ENCODE data around the gene TPM1. TPM values are rescaled to one million over a fixed set of nuclear protein-coding genes. Genes with fewer than 3 reads are reported as not detected.

TPM1 gene
- total RNA-seq, 1 experiment from 2014 or later: 22.5 TPM

DNA sequence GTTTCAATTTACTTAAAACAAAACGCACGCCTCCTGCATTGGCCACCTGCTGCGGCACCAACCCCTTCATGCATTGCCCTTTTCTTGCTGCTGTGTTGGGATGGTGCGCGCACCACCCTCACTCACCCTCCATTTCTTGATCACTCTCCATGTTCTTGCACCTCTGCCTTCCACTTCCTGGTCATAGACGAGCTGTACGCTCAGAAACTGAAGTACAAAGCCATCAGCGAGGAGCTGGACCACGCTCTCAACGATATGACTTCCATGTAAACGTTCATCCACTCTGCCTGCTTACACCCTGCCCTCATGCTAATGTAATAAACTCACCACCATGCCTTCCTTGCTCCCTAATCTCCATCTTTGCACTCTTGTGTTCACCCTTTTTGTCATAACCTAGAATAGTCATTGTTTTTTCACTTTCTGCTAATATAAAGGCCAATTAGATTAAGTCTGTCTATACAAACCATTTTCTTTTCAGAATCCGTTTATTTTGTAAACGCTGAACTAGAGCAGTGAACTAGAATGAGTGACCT lies 21.4 kb downstream of the TPM1 start:
- Histone ChIP-seq H3K9me3 (ENCODE audit: control insufficient read depth in 1 of 2, insufficient read depth in 1 of 2, low read depth in 1 of 2, low read length in 2 of 2) (no peaks in the 10 kb centered on the region), H3K27ac (ENCODE audit: low read depth, low read length) (no peak overlapping the region), H3K9ac (ENCODE audit: low read length) (no peak overlapping the region), H3K36me3 (ENCODE audit: control insufficient read depth in 1 of 2, insufficient read depth in 2 of 2, low read length in 2 of 2) (peaks cover 0 to 2% of the 10 kb centered on the region in 2 experiments; a peak in 1 of 4 replicates), H4K20me1 (ENCODE audit: insufficient read depth) (no peaks in the 10 kb centered on the region), H3K4me1 (ENCODE audit: control insufficient read depth in 1 of 2, insufficient read depth in 2 of 2, low read length in 2 of 2) (no peaks in the 10 kb centered on the region), H3K4me2 (ENCODE audit: low read length) (no peak overlapping the region), H3K9me2 (ENCODE audit: insufficient read depth) (no peaks in the 10 kb centered on the region), H3K79me2 (ENCODE audit: insufficient read depth, low read length) (no peaks in the 10 kb centered on the region), H3K4me3 (replicated peaks in 1 of 2; ENCODE audit: low read depth in 1 of 2, low read length in 2 of 2) (no peak overlapping the region), H2AFZ (ENCODE audit: low read depth, low read length, poor library complexity, severe bottlenecking) (no peak overlapping the region), H3K27me3 (ENCODE audit: insufficient read depth, low read length) (no peaks in the 10 kb centered on the region)
- TF ChIP-seq RAD21 (IDR thresholded peaks at IDR 0.05; ENCODE audit: low read depth) (no peak), JUND (IDR thresholded peaks at IDR 0.05) (no peak), SP1 (IDR thresholded peaks at IDR 0.05; ENCODE audit: low read depth) (no peak), EZH2phosphoT487 (IDR thresholded peaks at IDR 0.05; ENCODE audit: borderline replicate concordance) (no peak), POLR2A (IDR thresholded peaks at IDR 0.05; ENCODE audit: borderline replicate concordance, extremely low read depth, insufficient read depth, insufficient read length) (no peak), ZFX (IDR thresholded peaks at IDR 0.05) (no peak), ELF1 (IDR thresholded peaks at IDR 0.05; ENCODE audit: borderline replicate concordance, low read depth) (no peak), FOSL1 (IDR thresholded peaks at IDR 0.05; ENCODE audit: low read depth) (no peak), POLR2AphosphoS5 (IDR thresholded peaks at IDR 0.05; ENCODE audit: low read depth, low read length) (no peak), SIN3A (IDR thresholded peaks at IDR 0.05; ENCODE audit: low read depth) (no peak), YY1 (IDR thresholded peaks at IDR 0.05; ENCODE audit: extremely low read depth, insufficient replicate concordance, low read depth, low read length) (no peak), CBX3 (IDR thresholded peaks at IDR 0.05; ENCODE audit: low read depth) (no peak), CTCF (IDR thresholded peaks at IDR 0.05 in 2 of 3, conservative IDR thresholded peaks at IDR 0.05 in 1 of 3; ENCODE audit: borderline replicate concordance in 1 of 3, insufficient read depth in 1 of 3, low read depth in 2 of 3, low read length in 2 of 3) (no peak), ZNF274 (IDR thresholded peaks at IDR 0.05; ENCODE audit: low read depth, low read length) (no peak), SRF (IDR thresholded peaks at IDR 0.05; ENCODE audit: low read depth) (no peak)
- TF ChIP-seq, protein P1, sequence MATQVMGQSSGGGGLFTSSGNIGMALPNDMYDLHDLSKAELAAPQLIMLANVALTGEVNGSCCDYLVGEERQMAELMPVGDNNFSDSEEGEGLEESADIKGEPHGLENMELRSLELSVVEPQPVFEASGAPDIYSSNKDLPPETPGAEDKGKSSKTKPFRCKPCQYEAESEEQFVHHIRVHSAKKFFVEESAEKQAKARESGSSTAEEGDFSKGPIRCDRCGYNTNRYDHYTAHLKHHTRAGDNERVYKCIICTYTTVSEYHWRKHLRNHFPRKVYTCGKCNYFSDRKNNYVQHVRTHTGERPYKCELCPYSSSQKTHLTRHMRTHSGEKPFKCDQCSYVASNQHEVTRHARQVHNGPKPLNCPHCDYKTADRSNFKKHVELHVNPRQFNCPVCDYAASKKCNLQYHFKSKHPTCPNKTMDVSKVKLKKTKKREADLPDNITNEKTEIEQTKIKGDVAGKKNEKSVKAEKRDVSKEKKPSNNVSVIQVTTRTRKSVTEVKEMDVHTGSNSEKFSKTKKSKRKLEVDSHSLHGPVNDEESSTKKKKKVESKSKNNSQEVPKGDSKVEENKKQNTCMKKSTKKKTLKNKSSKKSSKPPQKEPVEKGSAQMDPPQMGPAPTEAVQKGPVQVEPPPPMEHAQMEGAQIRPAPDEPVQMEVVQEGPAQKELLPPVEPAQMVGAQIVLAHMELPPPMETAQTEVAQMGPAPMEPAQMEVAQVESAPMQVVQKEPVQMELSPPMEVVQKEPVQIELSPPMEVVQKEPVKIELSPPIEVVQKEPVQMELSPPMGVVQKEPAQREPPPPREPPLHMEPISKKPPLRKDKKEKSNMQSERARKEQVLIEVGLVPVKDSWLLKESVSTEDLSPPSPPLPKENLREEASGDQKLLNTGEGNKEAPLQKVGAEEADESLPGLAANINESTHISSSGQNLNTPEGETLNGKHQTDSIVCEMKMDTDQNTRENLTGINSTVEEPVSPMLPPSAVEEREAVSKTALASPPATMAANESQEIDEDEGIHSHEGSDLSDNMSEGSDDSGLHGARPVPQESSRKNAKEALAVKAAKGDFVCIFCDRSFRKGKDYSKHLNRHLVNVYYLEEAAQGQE (IDR thresholded peaks at IDR 0.05; ENCODE audit: low read depth): no peak
- TF ChIP-seq, protein P2, sequence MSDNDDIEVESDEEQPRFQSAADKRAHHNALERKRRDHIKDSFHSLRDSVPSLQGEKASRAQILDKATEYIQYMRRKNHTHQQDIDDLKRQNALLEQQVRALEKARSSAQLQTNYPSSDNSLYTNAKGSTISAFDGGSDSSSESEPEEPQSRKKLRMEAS (IDR thresholded peaks at IDR 0.05): no peak
- TF ChIP-seq, protein P3, sequence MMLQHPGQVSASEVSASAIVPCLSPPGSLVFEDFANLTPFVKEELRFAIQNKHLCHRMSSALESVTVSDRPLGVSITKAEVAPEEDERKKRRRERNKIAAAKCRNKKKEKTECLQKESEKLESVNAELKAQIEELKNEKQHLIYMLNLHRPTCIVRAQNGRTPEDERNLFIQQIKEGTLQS (IDR thresholded peaks at IDR 0.05): no peak
- TF ChIP-seq, protein P4, sequence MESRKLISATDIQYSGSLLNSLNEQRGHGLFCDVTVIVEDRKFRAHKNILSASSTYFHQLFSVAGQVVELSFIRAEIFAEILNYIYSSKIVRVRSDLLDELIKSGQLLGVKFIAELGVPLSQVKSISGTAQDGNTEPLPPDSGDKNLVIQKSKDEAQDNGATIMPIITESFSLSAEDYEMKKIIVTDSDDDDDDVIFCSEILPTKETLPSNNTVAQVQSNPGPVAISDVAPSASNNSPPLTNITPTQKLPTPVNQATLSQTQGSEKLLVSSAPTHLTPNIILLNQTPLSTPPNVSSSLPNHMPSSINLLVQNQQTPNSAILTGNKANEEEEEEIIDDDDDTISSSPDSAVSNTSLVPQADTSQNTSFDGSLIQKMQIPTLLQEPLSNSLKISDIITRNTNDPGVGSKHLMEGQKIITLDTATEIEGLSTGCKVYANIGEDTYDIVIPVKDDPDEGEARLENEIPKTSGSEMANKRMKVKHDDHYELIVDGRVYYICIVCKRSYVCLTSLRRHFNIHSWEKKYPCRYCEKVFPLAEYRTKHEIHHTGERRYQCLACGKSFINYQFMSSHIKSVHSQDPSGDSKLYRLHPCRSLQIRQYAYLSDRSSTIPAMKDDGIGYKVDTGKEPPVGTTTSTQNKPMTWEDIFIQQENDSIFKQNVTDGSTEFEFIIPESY (IDR thresholded peaks at IDR 0.05; ENCODE audit: extremely low read depth, insufficient replicate concordance, low read length): no peak
- ChIA-PET CTCF (interaction anchor here (4.0 kb wide), 1 partner anchor 16 kb away, joined by 19 read pairs; no protein-coding TSS in a partner anchor), RAD21 (ENCODE audit: low non-redundant PET in 1 of 2, low total read pairs in 2 of 2, uncharacterized antibody in 2 of 2, unreplicated experiment in 2 of 2) (no interaction called here), POLR2A (no interaction called here)
- no peak for ATAC-seq
- no peak for DNase-seq (ENCODE audit: low read depth, low spot score)
- intact Hi-C loops (cut with micrococcal nuclease): no loop called here
- BruUV-seq (replicated peaks): no TSS peak

Data from HCT116 (cell line).